Subcutaneous abdominal adipose tissue (tissue), 5 donors: ENCODE results near the gene NOD2.

Experiments used
- H3K27ac ChIP-seq: one replicate; pipeline ENCODE4 v1.7.0; 2013; ENCODE audit warnings: low read depth, mild to moderate bottlenecking, inconsistent platforms, low read length, moderate library complexity
- H3K27me3 ChIP-seq, 5 donors: one replicate each; pipeline ENCODE4 v1.7.0; 2013; ENCODE audit warnings: low read length in 5 of 5, inconsistent platforms in 1 of 5; ENCODE audit not compliant: control insufficient read depth in 5 of 5, insufficient read depth in 4 of 5
- H3K36me3 ChIP-seq, 5 donors: one replicate each; pipeline ENCODE4 v1.7.0; 2013; ENCODE audit warnings: low read length in 5 of 5; ENCODE audit not compliant: control insufficient read depth in 5 of 5, insufficient read depth in 5 of 5
- H3K4me1 ChIP-seq, 5 donors: one replicate each; pipeline ENCODE4 v1.7.0; 2013; ENCODE audit warnings: low read length in 5 of 5, mild to moderate bottlenecking in 3 of 5, moderate library complexity in 1 of 5; ENCODE audit not compliant: control insufficient read depth in 5 of 5, insufficient read depth in 5 of 5
- H3K4me3 ChIP-seq, 5 donors: one replicate each; pipeline ENCODE4 v1.7.0; 2013; ENCODE audit warnings: low read length in 5 of 5, low read depth in 1 of 5
- H3K9ac ChIP-seq, 5 donors: one replicate each; pipeline ENCODE4 v1.7.0; 2013; ENCODE audit warnings: low read length in 5 of 5, mild to moderate bottlenecking in 4 of 5, moderate library complexity in 3 of 5
- H3K9me3 ChIP-seq, 5 donors: one replicate each; pipeline ENCODE4 v1.7.0; 2013; ENCODE audit warnings: low read length in 5 of 5; ENCODE audit not compliant: control insufficient read depth in 5 of 5
- donor health status: healthy.
- donor health status: healthy.
- donor health status: healthy.
- donor health status: healthy.
- donor health status: healthy.

The NOD2 gene

DNA sequence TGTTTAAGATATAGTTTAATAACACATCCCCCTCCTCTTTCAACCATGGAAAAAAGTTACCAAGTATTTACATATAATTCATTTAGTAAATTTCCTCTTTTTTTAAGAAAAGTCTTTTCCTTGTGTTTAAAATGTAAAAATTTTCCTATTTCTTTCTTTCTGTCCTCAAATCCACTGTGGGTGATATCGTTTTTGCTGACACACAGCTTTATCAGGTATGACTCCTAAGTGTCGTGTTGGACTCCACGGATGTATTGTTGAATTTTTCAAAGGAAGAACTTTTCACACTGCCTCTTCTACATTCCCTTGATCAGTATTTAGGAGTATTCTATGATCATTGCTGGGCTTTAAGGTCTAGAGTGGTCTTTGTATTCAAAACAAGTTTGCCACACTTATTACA, 81.6 kb downstream of the NOD2 start:
- H3K4me1 ChIP-seq: no peaks in the 10 kb centered on the region
- H3K4me3 ChIP-seq: no peak overlapping the region
- H3K27ac ChIP-seq: no peak overlapping the region
- H3K9me3 ChIP-seq: no peaks in the 10 kb centered on the region
- no peak overlapping the region for H3K9ac ChIP-seq
- no peaks in the 10 kb centered on the region for H3K27me3 ChIP-seq
- peaks cover 10 to 28% (median 14%) of the 10 kb centered on the region in 5 donors for H3K36me3 ChIP-seq

- Histone ChIP-seq H3K27ac (no peak overlapping the region), H3K4me3 (no peak overlapping the region), H3K36me3 (peaks cover 10 to 34% (median 23%) of the 10 kb centered on the region in 5 donors), H3K9ac (no peak overlapping the region), H3K27me3 (no peaks in the 10 kb centered on the region), H3K4me1 (no peaks in the 10 kb centered on the region), H3K9me3 (no peaks in the 10 kb centered on the region)
Measured at GRCh38 chr16:50776037-50776436, 82.6 kb downstream of the NOD2 start.

DNA sequence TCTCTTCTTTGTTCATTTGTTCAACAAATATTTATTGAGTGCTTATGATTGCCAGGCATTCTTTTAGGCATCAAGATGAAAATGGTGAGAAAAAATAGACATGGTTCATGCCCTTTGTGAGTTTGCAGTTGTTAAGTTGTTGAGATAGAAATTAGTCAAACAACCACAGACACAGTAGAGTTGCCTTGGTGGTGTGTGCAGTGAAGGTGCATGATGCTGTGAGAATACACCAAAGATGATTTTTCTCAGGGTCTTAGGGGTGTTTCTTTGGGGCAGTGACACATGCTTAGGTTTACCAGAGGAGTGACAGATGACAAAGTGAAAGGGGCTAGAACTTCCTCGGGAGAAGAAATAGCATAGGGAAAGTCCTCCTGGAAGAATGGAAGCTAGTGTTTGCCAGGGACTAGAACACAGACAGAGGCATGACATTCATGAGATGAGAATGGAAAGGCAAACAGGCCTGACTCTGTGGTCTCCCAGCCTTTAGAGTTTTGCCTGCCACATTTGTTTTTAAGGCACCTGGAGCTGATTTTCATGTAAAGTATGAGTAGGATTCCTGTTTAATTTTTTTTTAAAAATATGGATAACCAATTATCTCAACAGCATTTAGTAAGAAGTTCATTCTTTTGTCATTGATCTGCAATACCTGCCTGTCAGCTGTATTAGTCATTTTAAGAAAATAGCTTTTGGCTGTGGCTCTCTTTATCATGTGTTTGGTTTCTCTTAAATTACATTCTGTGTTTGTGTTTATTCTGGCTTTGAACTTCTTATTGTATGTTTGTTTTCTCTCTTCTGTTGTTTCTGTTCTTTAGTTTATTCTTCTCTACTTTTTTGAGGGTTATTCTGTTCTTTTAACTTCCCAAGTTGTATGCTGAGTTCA, 85.1 kb downstream of the NOD2 start:
- no peak overlapping the region for H3K9ac ChIP-seq
- H3K4me3 ChIP-seq: no peak overlapping the region
- no peaks in the 10 kb centered on the region for H3K9me3 ChIP-seq
- no peaks in the 10 kb centered on the region for H3K27me3 ChIP-seq
- H3K36me3 ChIP-seq: peaks cover 23 to 42% (median 40%) of the 10 kb centered on the region in 5 donors
- no peak overlapping the region for H3K27ac ChIP-seq
- H3K4me1 ChIP-seq: no peaks in the 10 kb centered on the region

DNA sequence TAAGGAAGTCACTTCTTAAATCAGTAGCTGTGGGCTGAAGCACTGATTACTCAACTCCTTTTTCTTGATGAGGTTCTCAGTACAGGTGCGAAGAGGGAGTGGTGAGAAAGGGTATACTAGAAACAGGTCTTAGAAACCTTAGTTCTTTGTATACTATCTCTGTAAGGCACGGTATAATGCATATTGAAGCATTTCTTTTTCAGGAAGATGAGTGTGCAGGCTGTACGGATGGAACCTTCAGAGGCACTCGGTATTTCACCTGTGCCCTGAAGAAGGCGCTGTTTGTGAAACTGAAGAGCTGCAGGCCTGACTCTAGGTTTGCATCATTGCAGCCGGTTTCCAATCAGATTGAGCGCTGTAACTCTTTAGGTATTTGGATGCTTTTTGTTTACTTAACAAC, 87.6 kb downstream of the NOD2 start:
- no peak overlapping the region for H3K4me3 ChIP-seq
- peaks cover 38 to 59% (median 52%) of the 10 kb centered on the region in 5 donors for H3K36me3 ChIP-seq
- H3K9ac ChIP-seq: no peak overlapping the region
- H3K4me1 ChIP-seq: no peaks in the 10 kb centered on the region
- no peak overlapping the region for H3K27ac ChIP-seq
- H3K27me3 ChIP-seq: no peaks in the 10 kb centered on the region
- no peaks in the 10 kb centered on the region for H3K9me3 ChIP-seq

DNA sequence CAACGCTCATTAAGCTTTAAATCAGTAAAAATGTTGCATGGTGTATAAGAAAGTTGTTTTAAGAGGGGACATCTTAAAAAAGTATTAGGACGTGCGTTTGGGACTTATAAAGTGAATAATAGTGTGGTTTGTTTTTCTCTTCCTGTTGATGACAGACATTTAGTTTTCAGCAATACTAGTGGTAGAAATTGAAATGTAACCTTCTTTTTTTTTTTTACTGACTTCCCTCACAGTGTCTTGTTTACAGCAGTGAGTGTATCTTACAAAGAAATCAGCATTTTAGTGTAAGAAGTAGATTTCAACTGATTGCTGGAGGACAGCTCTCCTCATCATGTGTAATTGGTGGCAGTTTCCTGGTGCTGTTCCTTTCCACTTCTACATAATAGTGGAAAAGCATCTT, 88.1 kb downstream of the NOD2 start:
- no peaks in the 10 kb centered on the region for H3K27me3 ChIP-seq
- H3K36me3 ChIP-seq: peaks cover 38 to 59% (median 47%) of the 10 kb centered on the region in 5 donors
- H3K4me3 ChIP-seq: no peak overlapping the region
- H3K27ac ChIP-seq: no peak overlapping the region
- H3K4me1 ChIP-seq: no peaks in the 10 kb centered on the region
- H3K9me3 ChIP-seq: no peaks in the 10 kb centered on the region
- no peak overlapping the region for H3K9ac ChIP-seq
